Adrenal gland (tissue), 5 donors: ENCODE measurements around the gene FAM53B.

Experiments used
- CTCF ChIP-seq, 6 experiments: fragments of 450-650 bp in 4 of 6; fragments of 200-600 bp in 2 of 6; sonication (generic) in 1 of 6; IDR thresholded peaks; 1 replicate in 5 of 6; 2 replicates in 1 of 6; pipeline versions ENCODE4 v1.5.1 to v1.8.0; 2016 to 2021; ENCODE audit warnings: antibody characterized with exemption in 6 of 6, mild to moderate bottlenecking in 2 of 6, moderate library complexity in 1 of 6
- POLR2A ChIP-seq, 2 donors: fragments of 450-650 bp; IDR thresholded peaks; one replicate each; pipeline ENCODE4 v1.6.1; 2017; ENCODE audit warnings: antibody characterized with exemption in 2 of 2, mild to moderate bottlenecking in 2 of 2, moderate library complexity in 1 of 2
- donor health status: DM: no; HTN: no; CAD: no.

DNA sequence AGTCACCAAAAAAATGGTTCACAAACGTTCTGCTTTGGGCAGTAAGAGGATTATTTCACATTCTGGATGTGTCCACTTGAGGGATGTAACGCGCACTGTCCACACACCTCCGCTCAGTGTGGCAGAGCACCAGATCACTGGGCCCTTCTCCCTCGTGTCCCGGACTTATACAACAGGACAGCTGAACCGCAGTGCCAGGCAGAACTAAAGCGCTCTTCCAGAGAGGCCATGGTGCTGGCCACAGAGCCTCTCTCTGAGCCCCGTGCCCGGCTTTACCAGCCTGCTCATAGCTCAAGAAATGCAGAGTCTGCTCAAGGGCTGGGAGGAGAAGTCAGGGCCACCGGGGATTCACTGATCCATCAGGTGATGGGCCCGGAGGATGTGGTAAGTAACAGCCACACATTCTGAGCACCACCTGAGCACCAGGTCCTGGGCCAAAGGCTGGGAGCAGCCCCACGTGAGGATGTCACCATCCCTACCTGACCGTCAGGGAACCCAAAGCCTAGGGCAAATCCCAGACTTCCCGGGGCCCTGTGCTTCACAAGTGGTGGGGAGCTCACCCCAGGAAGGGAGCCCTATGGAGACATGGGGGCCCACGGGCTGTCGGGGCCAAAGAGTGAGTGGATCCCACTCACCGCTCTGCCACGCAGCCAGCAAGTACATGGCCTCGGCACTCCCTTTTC lies 74.9 kb downstream of the FAM53B start:
- TF ChIP-seq CTCF (IDR thresholded peaks at IDR 0.05) = no peak
- no peak for TF ChIP-seq POLR2A (IDR thresholded peaks at IDR 0.05)
